Trophoblast cell (in vitro differentiated cells and primary cell): Measurements from ENCODE around the gene HOXA2.
A peak's percentile ranks its signal among the peaks of the same experiment; 100 is the strongest.

Source experiments
- DNase-seq, 2 donors: peaks; one replicate each; pipeline ENCODE4 v3.0.0-alpha.2; 2016
- H2AFZ ChIP-seq: 2 replicates; pipeline ENCODE4 v1.6.1; 2013; ENCODE audit warnings: low read length, moderate library complexity, mild to moderate bottlenecking; ENCODE audit not compliant: insufficient read depth, poor library complexity
- H2AK5ac ChIP-seq: 2 replicates; pipeline ENCODE4 v1.6.1; 2013; ENCODE audit warnings: mild to moderate bottlenecking, low read length
- H2BK120ac ChIP-seq: 2 replicates; pipeline ENCODE4 v1.6.1; 2013; ENCODE audit warnings: low read length, mild to moderate bottlenecking, moderate library complexity; ENCODE audit not compliant: insufficient read depth, poor library complexity
- H2BK12ac ChIP-seq: 2 replicates; pipeline ENCODE4 v1.6.1; 2013; ENCODE audit warnings: mild to moderate bottlenecking, low read length, moderate library complexity
- H2BK5ac ChIP-seq: 2 replicates; pipeline ENCODE4 v1.6.1; 2013; ENCODE audit warnings: low read length, low read depth, moderate library complexity, mild to moderate bottlenecking; ENCODE audit not compliant: poor library complexity
- H3K14ac ChIP-seq: 2 replicates; pipeline ENCODE4 v1.6.1; 2013; ENCODE audit warnings: mild to moderate bottlenecking, low read length
- H3K18ac ChIP-seq: 2 replicates; pipeline ENCODE4 v1.6.1; 2013; ENCODE audit warnings: mild to moderate bottlenecking, low read length
- H3K23ac ChIP-seq: 2 replicates; pipeline ENCODE4 v1.6.1; 2013; ENCODE audit warnings: low read length
- H3K27ac ChIP-seq: 2 replicates; pipeline ENCODE4 v1.5.1; 2013; ENCODE audit warnings: low read depth, mild to moderate bottlenecking, inconsistent platforms, low read length, moderate library complexity
- H3K27me3 ChIP-seq: 2 replicates; pipeline ENCODE4 v1.6.1; 2013; ENCODE audit warnings: inconsistent platforms, mild to moderate bottlenecking, low read length, moderate library complexity; ENCODE audit not compliant: insufficient read depth
- H3K36me3 ChIP-seq, 2 experiments: 1 replicate in 1 of 2; 2 replicates in 1 of 2; pipeline ENCODE4 v1.6.1; 2013; ENCODE audit warnings: low read length in 2 of 2, mild to moderate bottlenecking in 2 of 2, moderate library complexity in 1 of 2; ENCODE audit not compliant: insufficient read depth in 2 of 2, control insufficient read depth in 1 of 2
- H3K4ac ChIP-seq: 2 replicates; pipeline ENCODE4 v1.6.1; 2013; ENCODE audit warnings: low read depth, mild to moderate bottlenecking, low read length, moderate library complexity
- H3K4me1 ChIP-seq, 2 experiments: 1 replicate in 1 of 2; 2 replicates in 1 of 2; pipeline ENCODE4 v1.6.1; 2013; ENCODE audit warnings: low read length in 2 of 2, mild to moderate bottlenecking in 2 of 2, moderate library complexity in 1 of 2; ENCODE audit not compliant: insufficient read depth in 2 of 2, control insufficient read depth in 1 of 2
- H3K4me2 ChIP-seq: 2 replicates; pipeline ENCODE4 v1.6.1; 2013; ENCODE audit warnings: inconsistent platforms, mild to moderate bottlenecking, low read length, moderate library complexity
- H3K4me3 ChIP-seq: 2 replicates; pipeline ENCODE4 v1.5.1; 2013; ENCODE audit warnings: mild to moderate bottlenecking, low read depth, low read length, inconsistent platforms
- H3K79me1 ChIP-seq: one replicate; pipeline ENCODE4 v1.6.1; 2013; ENCODE audit warnings: low read length
- H3K79me2 ChIP-seq: 2 replicates; pipeline ENCODE4 v1.6.1; 2013; ENCODE audit warnings: low read length, mild to moderate bottlenecking; ENCODE audit not compliant: control insufficient read depth, insufficient read depth, poor library complexity
- H3K9ac ChIP-seq: 2 replicates; pipeline ENCODE4 v1.6.1; 2013; ENCODE audit warnings: mild to moderate bottlenecking, low read length
- H3K9me3 ChIP-seq: 2 replicates; pipeline ENCODE4 v1.6.1; 2013; ENCODE audit warnings: low read depth, mild to moderate bottlenecking, control low read depth, inconsistent platforms, low read length; ENCODE audit not compliant: insufficient read depth
- H4K12ac ChIP-seq: 2 replicates; pipeline ENCODE4 v1.6.1; 2013; ENCODE audit warnings: low read depth, mild to moderate bottlenecking, low read length, moderate library complexity
- H4K8ac ChIP-seq: 2 replicates; pipeline ENCODE4 v1.6.1; 2013; ENCODE audit warnings: low read depth, mild to moderate bottlenecking, low read length, moderate library complexity
- H4K91ac ChIP-seq: one replicate; pipeline ENCODE4 v1.6.1; 2013; ENCODE audit warnings: low read depth, mild to moderate bottlenecking, low read length, moderate library complexity
- WGBS: extraction: QIAGEN DNeasy Blood & Tissue Kit; methylation state at CpG from one replicate; pipeline ENCODE4 v1.1.7; 2013; ENCODE audit warnings: missing lambda C conversion rate; ENCODE audit not compliant: insufficient read length, insufficient coverage; ENCODE audit errors: extremely low coverage; 5-methylcytosine and 5-hydroxymethylcytosine counted together

Gene HOXA2

GRCh38 chr7:27114881-27115220, 12.4 kb upstream of the HOXA2 start:
- H3K14ac ChIP-seq = no peak overlapping the region
- H2BK5ac ChIP-seq = no peak overlapping the region
- H3K18ac ChIP-seq = no peak overlapping the region
- no CpG with 5 or more reads among the region's 6 CpGs for WGBS
- peaks cover 6% of the 10 kb centered on the region for H3K9me3 ChIP-seq
- H3K4me2 ChIP-seq = no peak overlapping the region
- H3K4me3 ChIP-seq = no peak overlapping the region
- no peak overlapping the region for H3K9ac ChIP-seq
- no peak overlapping the region for H2BK120ac ChIP-seq
- no peaks in the 10 kb centered on the region for H3K79me1 ChIP-seq
- no peak overlapping the region for H3K23ac ChIP-seq
- H3K27me3 ChIP-seq = peaks cover 80% of the 10 kb centered on the region
- no peak overlapping the region for H4K8ac ChIP-seq
- H4K91ac ChIP-seq = no peak overlapping the region
- no peaks in the 10 kb centered on the region for H3K79me2 ChIP-seq
- no peak overlapping the region for H2AK5ac ChIP-seq
- no peak overlapping the region for H2BK12ac ChIP-seq
- no peak overlapping the region for H3K27ac ChIP-seq
- H4K12ac ChIP-seq = no peak overlapping the region
- peaks cover 2 to 4% of the 10 kb centered on the region in 2 experiments for H3K4me1 ChIP-seq
- H2AFZ ChIP-seq = no peak overlapping the region
- DNase-seq = no peak
- no peaks in the 10 kb centered on the region for H3K36me3 ChIP-seq
- no peak overlapping the region for H3K4ac ChIP-seq

GRCh38 chr7:27113991-27114769, 11.7 kb upstream of the HOXA2 start:
- Histone ChIP-seq H3K4me1 (peaks cover 2 to 4% of the 10 kb centered on the region in 2 experiments), H2BK120ac (no peak overlapping the region), H3K79me2 (no peaks in the 10 kb centered on the region), H2BK12ac (no peak overlapping the region), H3K14ac (no peak overlapping the region), H3K27ac (no peak overlapping the region), H3K4me2 (no peak overlapping the region), H4K91ac (no peak overlapping the region), H4K8ac (no peak overlapping the region), H3K79me1 (no peaks in the 10 kb centered on the region), H4K12ac (no peak overlapping the region), H2AFZ (no peak overlapping the region), H2AK5ac (no peak overlapping the region), H3K4me3 (no peak overlapping the region), H3K27me3 (peaks cover 80% of the 10 kb centered on the region), H2BK5ac (no peak overlapping the region), H3K9me3 (peaks cover 8% of the 10 kb centered on the region), H3K4ac (no peak overlapping the region), H3K9ac (no peak overlapping the region), H3K18ac (no peak overlapping the region), H3K23ac (no peak overlapping the region), H3K36me3 (no peaks in the 10 kb centered on the region)
- DNase-seq = no peak
- WGBS = no CpG with 5 or more reads among the region's 26 CpGs

GRCh38 chr7:27112955-27113949, 10.8 kb upstream of the HOXA2 start:
- Histone ChIP-seq H3K27me3 (peaks cover 83% of the 10 kb centered on the region), H3K27ac (no peak overlapping the region), H3K9me3 (peaks cover 9% of the 10 kb centered on the region), H3K14ac (no peak overlapping the region), H3K79me1 (no peaks in the 10 kb centered on the region), H3K4me3 (no peak overlapping the region), H3K23ac (no peak overlapping the region), H3K36me3 (no peaks in the 10 kb centered on the region), H3K18ac (no peak overlapping the region), H3K4me1 (peaks cover 2 to 7% of the 10 kb centered on the region in 2 experiments), H2BK12ac (no peak overlapping the region), H4K12ac (no peak overlapping the region), H4K8ac (no peak overlapping the region), H4K91ac (no peak overlapping the region), H3K79me2 (no peaks in the 10 kb centered on the region), H3K4ac (no peak overlapping the region), H2AFZ (no peak overlapping the region), H2BK5ac (no peak overlapping the region), H3K9ac (no peak overlapping the region), H2AK5ac (no peak overlapping the region), H2BK120ac (no peak overlapping the region), H3K4me2 (peak overlapping the region; percentile 13)
- DNase-seq = no peak
- WGBS = no CpG with 5 or more reads among the region's 57 CpGs

GRCh38 chr7:27112361-27112760, 9.9 kb upstream of the HOXA2 start:
- no peaks in the 10 kb centered on the region for H3K79me2 ChIP-seq
- H2AFZ ChIP-seq = no peak overlapping the region
- H4K91ac ChIP-seq = no peak overlapping the region
- no peak overlapping the region for H3K4me3 ChIP-seq
- no peak overlapping the region for H3K18ac ChIP-seq
- no peaks in the 10 kb centered on the region for H3K36me3 ChIP-seq
- H3K23ac ChIP-seq = no peak overlapping the region
- H3K9me3 ChIP-seq = peaks cover 13% of the 10 kb centered on the region
- no peak overlapping the region for H2BK5ac ChIP-seq
- H3K4me2 ChIP-seq = no peak overlapping the region
- WGBS = no CpG with 5 or more reads among the region's 4 CpGs
- H3K27ac ChIP-seq = no peak overlapping the region
- no peak for DNase-seq
- H4K12ac ChIP-seq = no peak overlapping the region
- peaks cover 83% of the 10 kb centered on the region for H3K27me3 ChIP-seq
- H3K14ac ChIP-seq = no peak overlapping the region
- H3K9ac ChIP-seq = no peak overlapping the region
- no peak overlapping the region for H3K4ac ChIP-seq
- H3K79me1 ChIP-seq = no peaks in the 10 kb centered on the region
- no peak overlapping the region for H4K8ac ChIP-seq
- no peak overlapping the region for H2BK12ac ChIP-seq
- peaks cover 2 to 7% of the 10 kb centered on the region in 2 experiments for H3K4me1 ChIP-seq
- H2BK120ac ChIP-seq = no peak overlapping the region
- no peak overlapping the region for H2AK5ac ChIP-seq
